SK-N-SH (cell line): Measurements from ENCODE around the gene MRPS12.

Source experiments
- CTCF ChIP-seq: fragments of 200-600 bp; sonication (generic); IDR thresholded peaks from 2 replicates; pipeline ENCODE4 v1.6.1; 2017; ENCODE audit warnings: antibody characterized with exemption, mild to moderate bottlenecking, moderate library complexity
- JUND ChIP-seq: IDR thresholded peaks from 2 replicates; pipeline ENCODE4 v1.4.0; 2012
- MAX ChIP-seq: IDR thresholded peaks from 2 replicates; pipeline ENCODE4 v1.4.0; 2012; ENCODE audit warnings: low read depth
- POLR2AphosphoS5 ChIP-seq: IDR thresholded peaks from 2 replicates; pipeline ENCODE4 v1.6.1; 2012; ENCODE audit warnings: low read depth, low read length
- SMC3 ChIP-seq: IDR thresholded peaks from 2 replicates; pipeline ENCODE4 v1.6.1; 2012; ENCODE audit warnings: low read depth, low read length, improper control_type of control experiment
- TAF1 ChIP-seq: IDR thresholded peaks from 2 replicates; pipeline ENCODE4 v1.6.1; 2012; ENCODE audit warnings: low read depth, mild to moderate bottlenecking, low read length, moderate library complexity, borderline replicate concordance

DNA sequence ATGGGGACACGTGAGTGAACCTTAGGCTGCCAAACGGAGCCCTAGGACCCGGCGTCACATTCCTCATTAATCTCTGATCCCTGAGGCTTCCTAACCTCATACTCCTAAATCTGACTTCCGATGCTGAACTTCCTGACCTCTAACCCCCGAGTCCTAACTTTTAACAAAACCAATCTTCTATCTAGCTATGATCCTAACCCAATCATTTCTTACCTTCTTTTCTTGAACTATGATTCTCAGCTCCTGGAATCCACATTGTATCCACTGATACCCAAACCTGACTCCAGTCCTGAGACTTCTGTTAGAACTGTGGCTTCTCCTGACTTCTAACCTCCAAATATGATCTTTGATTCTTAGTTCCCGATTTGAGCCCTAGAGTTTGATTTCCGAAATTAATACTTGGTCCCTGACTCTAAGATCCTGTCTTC lies 30.5 kb upstream of the MRPS12 start:
- no peak for TF ChIP-seq SMC3
- no peak for TF ChIP-seq MAX
- no peak for TF ChIP-seq POLR2AphosphoS5
- no peak for TF ChIP-seq CTCF
- TF ChIP-seq TAF1 = no peak
- no peak for TF ChIP-seq JUND
